ENCODE data around the gene HOXA7.

Gene HOXA7

GRCh38 chr7:27170426-27171324 is 14.2 kb upstream of the HOXA7 start:
- DNase-seq (ENCODE audit: low read depth) = peak; percentile 18

- peak; percentile 77 for DNase-seq (ENCODE audit: low read depth)
These were observed 13.4 kb upstream of the HOXA7 start for GRCh38 chr7:27169658-27170425.

- DNase-seq (ENCODE audit: low read depth) = peak; percentile 84
These were observed 11.9 kb upstream of the HOXA7 start for GRCh38 chr7:27168265-27168947.

GRCh38 chr7:27167916-27168264 is 11.4 kb upstream of the HOXA7 start:
- DNase-seq (ENCODE audit: low read depth) = peak; percentile 89

- peak; percentile 93 for DNase-seq (ENCODE audit: low read depth)
These were observed 10.3 kb upstream of the HOXA7 start for GRCh38 chr7:27166531-27167505.

GRCh38 chr7:27165996-27166530 is 9.6 kb upstream of the HOXA7 start:
- peak; percentile 84 for DNase-seq (ENCODE audit: low read depth)

- peak; percentile 96 for DNase-seq (ENCODE audit: low read depth)
These were observed 8.9 kb upstream of the HOXA7 start, which contains the start of gene HOXA9 for GRCh38 chr7:27165089-27165995. TSS of gene HOXA9 (minus strand) at chr7:27165537. CDS start at chr7:27165457, 80 bp downstream.

GRCh38 chr7:27164367-27165088 is 8.1 kb upstream of the HOXA7 start:
- DNase-seq (ENCODE audit: low read depth) = peak; percentile 56

GRCh38 chr7:27164045-27164366 is 7.5 kb upstream of the HOXA7 start:
- no peak for DNase-seq (ENCODE audit: low read depth)

GRCh38 chr7:27163288-27164044 is 7.0 kb upstream of the HOXA7 start:
- DNase-seq (ENCODE audit: low read depth) = peak; percentile 40

GRCh38 chr7:27162561-27163287 is 6.2 kb upstream of the HOXA7 start:
- peak; percentile 26 for DNase-seq (ENCODE audit: low read depth)

GRCh38 chr7:27161721-27162560 is 5.5 kb upstream of the HOXA7 start:
- DNase-seq (ENCODE audit: low read depth) = peak; percentile 43

GRCh38 chr7:27161214-27161720 is 4.8 kb upstream of the HOXA7 start:
- peak; percentile 54 for DNase-seq (ENCODE audit: low read depth)

- peak; percentile 81 for DNase-seq (ENCODE audit: low read depth)
These were observed 4.2 kb upstream of the HOXA7 start for GRCh38 chr7:27160546-27161213.

GRCh38 chr7:27160145-27160545 is 3.7 kb upstream of the HOXA7 start:
- no peak for DNase-seq (ENCODE audit: low read depth)
